Uterus (tissue), 2 donors: ENCODE results near the gene GPR107.

ENCODE experiments used
- CTCF ChIP-seq, 4 experiments: fragments of 200-600 bp in 2 of 4; fragments of 450-650 bp in 2 of 4; sonication (generic) in 2 of 4; IDR thresholded peaks; one replicate each; pipeline ENCODE4 v1.5.1; 2016 to 2019; ENCODE audit warnings: antibody characterized with exemption in 4 of 4, mild to moderate bottlenecking in 2 of 4, moderate library complexity in 1 of 4
- POLR2A ChIP-seq, 2 donors: fragments of 450-650 bp; IDR thresholded peaks; one replicate each; pipeline ENCODE4 v1.6.1; 2016; ENCODE audit warnings: antibody characterized with exemption in 2 of 2, mild to moderate bottlenecking in 1 of 2, moderate library complexity in 1 of 2

- TF ChIP-seq CTCF (IDR thresholded peaks at IDR 0.05) (no peak), POLR2A (IDR thresholded peaks at IDR 0.05) (no peak)
Measured at GRCh38 chr9:130185490-130186031, 131.9 kb downstream of the GPR107 start.
